ENCODE data around the gene STAMBP. TPM values are rescaled to one million over a fixed set of nuclear protein-coding genes. Genes with fewer than 3 reads are reported as not detected.

The STAMBP gene
- total RNA-seq, 4 donors from 2014 or later, result 22.7 to 1,127 (median 37.3) TPM

DNA sequence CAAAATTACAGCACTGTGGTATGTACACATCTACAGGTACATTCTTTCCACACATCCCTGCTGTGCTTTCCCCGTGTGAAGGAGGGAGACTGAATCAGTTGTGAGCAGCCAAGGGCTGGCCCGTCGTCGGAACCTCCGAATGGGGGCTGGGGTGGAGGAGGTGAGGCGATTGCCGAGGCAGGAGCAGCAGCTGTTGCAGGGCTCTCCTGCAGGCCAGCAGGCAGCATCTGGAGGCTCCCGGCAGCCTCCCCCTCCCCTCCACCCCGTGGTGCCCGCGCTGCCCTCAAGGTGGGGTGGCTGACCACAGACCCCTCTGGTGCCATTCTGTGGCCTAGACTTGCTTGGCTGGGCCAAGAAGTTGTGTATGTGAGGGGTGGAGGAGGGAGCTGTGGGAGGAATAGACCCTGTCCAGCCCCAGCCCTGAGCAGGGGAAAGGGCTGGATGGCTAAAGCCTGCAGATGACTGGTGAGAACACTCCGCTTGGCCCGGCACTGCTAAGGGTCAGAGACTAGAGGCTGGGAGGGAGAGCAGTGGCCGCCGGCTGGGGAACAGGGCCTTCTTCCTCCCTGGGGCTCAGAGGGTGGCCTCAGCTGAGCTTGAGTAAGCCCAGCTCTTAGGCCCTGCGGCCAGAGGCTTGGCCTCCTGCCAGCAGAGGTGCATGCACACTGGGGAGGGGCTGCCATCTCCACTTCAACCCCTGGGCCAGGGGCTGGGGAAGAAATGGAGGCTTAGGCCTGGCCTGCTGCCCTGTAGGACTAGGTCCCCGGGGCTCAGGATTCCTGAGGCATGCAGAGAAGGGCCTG is 7.6 kb downstream of the STAMBP start:
- intact Hi-C loops (cut with DNase I; ENCODE audit: low total_unique reads) (loop anchor here (10.0 kb wide), 1 partner anchor 58 kb away; the partner anchor contains the start of gene ACTG2), in situ Hi-C loops (cut with MboI; ENCODE audit: low pct_ligation_motif_present in 1 of 4, low pct_unique_long_range_greater_than_20kb in 1 of 4, low sequenced_read_pairs in 3 of 4) (loop anchor here in 3 of 4 donors (25.0 kb wide), 2 partner anchors 151 to 301 kb away; partner anchors contain the start of genes BOLA3 (in 2 of the 3) and TET3 (in 1 of the 3))
- Histone ChIP-seq H3K4me1 (peaks cover under 1 to 43% (median 12%) of the 10 kb centered on the region in 4 donors), H3K27me3 (no peaks in the 10 kb centered on the region), H3K9me3 (no peaks in the 10 kb centered on the region), H3K27ac (peak overlapping the region; percentile 63 to 95 (median 81)), H3K36me3 (peaks cover 0 to 19% (median 0%) of the 10 kb centered on the region in 4 donors), H3K4me3 (no peak overlapping the region)
- DNase-seq, result no peak
- no peak for TF ChIP-seq POLR2AphosphoS5 (IDR thresholded peaks at IDR 0.05)
- TF ChIP-seq, protein P1, sequence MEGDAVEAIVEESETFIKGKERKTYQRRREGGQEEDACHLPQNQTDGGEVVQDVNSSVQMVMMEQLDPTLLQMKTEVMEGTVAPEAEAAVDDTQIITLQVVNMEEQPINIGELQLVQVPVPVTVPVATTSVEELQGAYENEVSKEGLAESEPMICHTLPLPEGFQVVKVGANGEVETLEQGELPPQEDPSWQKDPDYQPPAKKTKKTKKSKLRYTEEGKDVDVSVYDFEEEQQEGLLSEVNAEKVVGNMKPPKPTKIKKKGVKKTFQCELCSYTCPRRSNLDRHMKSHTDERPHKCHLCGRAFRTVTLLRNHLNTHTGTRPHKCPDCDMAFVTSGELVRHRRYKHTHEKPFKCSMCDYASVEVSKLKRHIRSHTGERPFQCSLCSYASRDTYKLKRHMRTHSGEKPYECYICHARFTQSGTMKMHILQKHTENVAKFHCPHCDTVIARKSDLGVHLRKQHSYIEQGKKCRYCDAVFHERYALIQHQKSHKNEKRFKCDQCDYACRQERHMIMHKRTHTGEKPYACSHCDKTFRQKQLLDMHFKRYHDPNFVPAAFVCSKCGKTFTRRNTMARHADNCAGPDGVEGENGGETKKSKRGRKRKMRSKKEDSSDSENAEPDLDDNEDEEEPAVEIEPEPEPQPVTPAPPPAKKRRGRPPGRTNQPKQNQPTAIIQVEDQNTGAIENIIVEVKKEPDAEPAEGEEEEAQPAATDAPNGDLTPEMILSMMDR (IDR thresholded peaks at IDR 0.05), result no peak
- no peak for TF ChIP-seq EP300 (IDR thresholded peaks at IDR 0.05; ENCODE audit: low read depth)
- TF ChIP-seq POLR2A (IDR thresholded peaks at IDR 0.05), result no peak
- WGBS, 2 donors (ENCODE audit: low coverage in 1 of 2), result 86 to 100% methylated on average over 1 to 17 of the region's 17 CpGs

DNA sequence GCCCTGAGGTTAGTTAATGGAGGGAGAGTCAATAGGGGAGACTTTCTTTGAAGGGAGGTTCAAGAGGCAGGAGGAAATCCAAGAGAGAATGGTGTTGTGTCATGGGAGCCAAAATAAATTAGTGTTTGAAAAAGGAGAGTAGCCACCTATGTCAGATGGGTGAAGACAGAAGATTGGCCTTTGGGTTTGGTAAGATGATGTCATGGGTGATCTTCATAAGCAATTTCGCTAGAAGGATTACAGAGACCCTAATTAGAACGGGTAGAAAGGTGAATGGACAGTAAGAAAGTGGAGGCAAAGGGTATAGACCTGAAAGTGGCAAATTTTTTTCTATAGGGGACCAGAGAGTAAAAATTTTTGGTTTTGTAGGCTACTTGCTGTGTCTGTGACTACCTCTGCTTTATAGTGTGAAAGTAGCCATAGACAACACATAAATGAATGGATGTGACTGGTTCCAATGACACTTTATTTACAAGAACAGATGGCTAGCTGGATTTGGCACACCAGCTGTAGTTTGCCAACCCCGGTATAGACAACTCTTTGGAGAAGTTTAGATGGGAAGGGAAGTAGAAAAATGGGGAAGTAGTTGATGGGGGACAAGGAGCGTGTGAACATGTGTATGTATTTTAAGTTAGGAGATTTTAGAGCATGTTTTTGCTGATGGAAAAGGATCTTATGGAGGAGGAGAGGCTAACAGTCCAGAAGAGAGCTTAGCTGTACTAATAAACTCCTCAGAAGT is 9.3 kb downstream of the STAMBP start:
- in situ Hi-C loops (cut with MboI; ENCODE audit: low pct_ligation_motif_present in 1 of 4, low pct_unique_long_range_greater_than_20kb in 1 of 4, low sequenced_read_pairs in 3 of 4) (loop anchor here in 3 of 4 donors (25.0 kb wide), 2 partner anchors 149 to 299 kb away; partner anchors contain the start of genes BOLA3 (in 2 of the 3) and TET3 (in 1 of the 3)), intact Hi-C loops (cut with DNase I; ENCODE audit: low total_unique reads) (loop anchor here (10.0 kb wide), 1 partner anchor 57 kb away; the partner anchor contains the start of gene ACTG2)

DNA sequence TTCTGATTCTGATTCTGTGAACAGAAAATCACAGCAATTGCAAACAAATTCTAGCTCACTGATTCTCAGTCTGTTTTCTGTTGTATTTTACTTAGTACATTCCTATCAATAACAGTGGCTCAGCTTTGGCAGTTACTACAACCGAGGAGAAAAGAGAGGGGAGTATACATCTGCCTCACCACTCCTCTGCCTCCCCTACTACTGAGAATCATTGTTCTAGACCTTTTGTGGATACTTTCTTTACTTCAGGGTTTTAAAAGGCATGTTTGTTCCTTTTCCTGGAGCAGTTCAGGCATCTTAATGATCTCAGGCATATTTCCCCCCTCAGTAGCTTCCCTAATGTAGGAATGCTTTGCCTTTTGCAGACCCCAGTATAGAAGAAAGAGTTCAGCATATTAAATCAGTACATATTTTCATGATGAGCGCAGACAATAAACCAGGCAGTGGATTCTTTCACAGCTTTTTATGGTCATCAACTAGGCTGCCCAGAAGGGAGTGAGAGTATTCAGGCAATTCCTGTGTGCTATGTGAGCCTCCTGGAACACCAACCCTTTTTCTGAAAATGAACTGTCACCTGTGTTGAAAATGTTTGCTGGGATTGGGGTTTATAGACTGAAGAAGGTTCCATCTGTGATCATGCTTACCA is 10.3 kb downstream of the STAMBP start:
- no peak overlapping the region for H3K4me3 ChIP-seq
- peaks cover 4 to 57% (median 21%) of the 10 kb centered on the region in 4 donors for H3K4me1 ChIP-seq
- 50 to 55% methylated on average over 1 to 2 of the region's 2 CpGs for WGBS, 2 donors (ENCODE audit: low coverage in 1 of 2)
- in situ Hi-C loops (cut with MboI; ENCODE audit: low pct_ligation_motif_present in 1 of 4, low pct_unique_long_range_greater_than_20kb in 1 of 4, low sequenced_read_pairs in 3 of 4), result loop anchor here in 3 of 4 donors (25.0 kb wide), 2 partner anchors 148 to 298 kb away; partner anchors contain the start of genes BOLA3 (in 2 of the 3) and TET3 (in 1 of the 3)
- H3K36me3 ChIP-seq, result no peaks in the 10 kb centered on the region
- H3K27me3 ChIP-seq, result no peaks in the 10 kb centered on the region
- no peaks in the 10 kb centered on the region for H3K9me3 ChIP-seq
- H3K27ac ChIP-seq, result peak overlapping the region; percentile 55 to 95 (median 81)
- intact Hi-C loops (cut with DNase I; ENCODE audit: low total_unique reads), result loop anchor here (10.0 kb wide), 1 partner anchor 56 kb away; the partner anchor contains the start of gene ACTG2
- DNase-seq, result no peak
- no peak for TF ChIP-seq POLR2AphosphoS5 (IDR thresholded peaks at IDR 0.05)
- TF ChIP-seq, protein P1 (IDR thresholded peaks at IDR 0.05), result no peak
- TF ChIP-seq POLR2A (IDR thresholded peaks at IDR 0.05), result no peak
- TF ChIP-seq EP300 (IDR thresholded peaks at IDR 0.05; ENCODE audit: low read depth), result no peak

More for the DNA sequence above, 9.3 kb downstream of the STAMBP start:
- Histone ChIP-seq H3K9me3 (no peaks in the 10 kb centered on the region), H3K27me3 (no peaks in the 10 kb centered on the region), H3K4me3 (no peak overlapping the region), H3K36me3 (peaks cover 0 to 8% (median 0%) of the 10 kb centered on the region in 4 donors), H3K27ac (peak overlapping the region; percentile 55 to 95 (median 81)), H3K4me1 (peaks cover 4 to 52% (median 22%) of the 10 kb centered on the region in 4 donors)
- 66 to 68% methylated on average over 3 to 4 of the region's 4 CpGs for WGBS, 2 donors (ENCODE audit: low coverage in 1 of 2)
- no peak for DNase-seq
- TF ChIP-seq POLR2AphosphoS5 (IDR thresholded peaks at IDR 0.05), result no peak
- TF ChIP-seq POLR2A (IDR thresholded peaks at IDR 0.05), result no peak
- TF ChIP-seq, protein P1 (IDR thresholded peaks at IDR 0.05), result no peak
- no peak for TF ChIP-seq EP300 (IDR thresholded peaks at IDR 0.05; ENCODE audit: low read depth)
